ENCODE measurements around the gene PRKD2.

The PRKD2 gene

DNA sequence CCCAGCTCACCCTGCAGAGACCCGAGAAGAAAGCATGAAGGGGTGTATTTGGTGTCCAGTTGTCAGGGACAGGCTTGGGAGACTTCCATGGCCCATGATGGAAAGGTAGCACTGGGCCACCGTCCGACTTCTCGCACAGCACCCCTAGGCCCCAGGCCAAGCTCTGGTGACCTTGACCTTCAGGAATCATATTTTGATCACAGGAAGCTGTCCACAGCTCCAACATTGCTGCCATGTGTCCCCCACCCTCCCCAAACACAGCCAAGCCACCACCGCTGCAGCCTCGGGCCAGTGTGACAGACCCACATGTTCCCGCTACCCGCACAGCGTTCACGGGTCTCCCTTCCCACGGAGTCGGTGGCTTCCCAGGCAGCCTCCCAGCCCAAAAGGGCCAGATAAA, 91.2 kb downstream of the PRKD2 start:
- Histone ChIP-seq H3K4me3 (ENCODE audit: low read length) (no peak overlapping the region), H3K27me3 (ENCODE audit: control insufficient read depth, insufficient read depth, low read length) (peaks cover 2% of the 10 kb centered on the region), H3K9me3 (ENCODE audit: control insufficient read depth, low read length) (no peaks in the 10 kb centered on the region), H3K4me1 (ENCODE audit: control insufficient read depth, insufficient read depth, low read length) (peaks cover 6% of the 10 kb centered on the region), H3K9ac (ENCODE audit: low read length) (peak overlapping the region; percentile 13), H3K36me3 (ENCODE audit: control insufficient read depth, insufficient read depth, low read length) (no peaks in the 10 kb centered on the region)

DNA sequence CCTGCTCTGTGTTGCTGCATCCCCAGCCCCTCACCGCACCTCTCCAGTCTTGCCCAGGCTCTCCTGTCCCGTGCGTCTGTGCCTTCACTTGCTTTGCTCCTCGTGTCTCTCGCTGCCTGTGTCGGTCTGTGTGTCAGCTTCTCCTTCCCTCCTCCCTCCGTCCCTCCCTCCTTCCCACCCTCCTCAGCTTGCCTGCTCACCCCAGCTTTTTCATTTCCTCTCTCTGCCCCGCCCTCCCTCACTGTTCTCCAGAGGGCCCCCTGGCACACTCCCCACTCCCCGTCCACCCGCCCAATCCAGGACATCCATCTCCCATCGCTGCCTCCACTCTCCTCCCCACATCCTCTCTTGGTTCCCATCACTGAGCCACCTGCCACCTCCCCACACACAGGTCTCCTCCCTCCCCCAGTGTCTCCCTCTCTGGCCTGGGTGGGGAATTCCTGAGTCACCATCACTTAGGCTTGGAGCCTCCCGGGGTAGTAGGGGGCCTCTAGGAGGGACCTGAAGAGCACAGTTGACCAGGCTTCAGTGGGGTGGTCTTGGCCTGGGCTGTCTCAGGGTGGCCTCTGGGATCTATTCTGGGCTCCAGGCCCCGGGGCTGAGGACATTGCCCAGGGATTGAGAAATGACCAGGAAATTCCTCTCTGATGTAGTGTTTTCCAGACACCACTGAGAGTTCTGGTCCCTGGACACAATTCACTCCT, 91.8 kb downstream of the PRKD2 start, which contains the start of gene PTGIR:
Gene PTGIR (minus strand): TSS at position 132 of the 704 bp plus-strand sequence. CDS start 864 bp downstream, outside the sequence.
- H3K9ac ChIP-seq (ENCODE audit: low read length), result peak within 1 kb of the TSS; percentile 13
- H3K36me3 ChIP-seq (ENCODE audit: control insufficient read depth, insufficient read depth, low read length), result no peaks in the 10 kb centered on the region
- H3K9me3 ChIP-seq (ENCODE audit: control insufficient read depth, low read length), result no peaks in the 10 kb centered on the region
- no peak within 1 kb of the TSS for H3K4me3 ChIP-seq (ENCODE audit: low read length)
- peaks cover 8% of the 10 kb centered on the region for H3K27me3 ChIP-seq (ENCODE audit: control insufficient read depth, insufficient read depth, low read length)
- H3K4me1 ChIP-seq (ENCODE audit: control insufficient read depth, insufficient read depth, low read length), result peaks cover 6% of the 10 kb centered on the region

Data from mucosa of stomach (tissue), 1 donor.